ENCODE measurements around the gene ADIG.

Gene ADIG

GRCh38 chr20:38601216-38602184 lies 20.5 kb downstream of the ADIG start, which contains the start of gene ARHGAP40:
Gene ARHGAP40 (plus strand): TSS chr20:38601809.
- peak in 2 of 3 experiments; percentile 9 to 11 for DNase-seq (ENCODE audit: low read depth in 2 of 3, low spot score in 2 of 3)

- DNase-seq (ENCODE audit: low read depth in 2 of 3, low spot score in 2 of 3), result no peak
These were observed 21.2 kb downstream of the ADIG start for GRCh38 chr20:38602185-38602581.

- DNase-seq (ENCODE audit: low read depth in 2 of 3, low spot score in 2 of 3), result no peak
These were observed 22.3 kb downstream of the ADIG start for GRCh38 chr20:38603286-38603685.

- DNase-seq (ENCODE audit: low read depth in 2 of 3, low spot score in 2 of 3), result no peak
These were observed 23.9 kb downstream of the ADIG start for GRCh38 chr20:38604873-38605303.

GRCh38 chr20:38607351-38607750 lies 26.4 kb downstream of the ADIG start:
- no peak for DNase-seq (ENCODE audit: low read depth in 2 of 3, low spot score in 2 of 3)

GRCh38 chr20:38608188-38608587 lies 27.2 kb downstream of the ADIG start:
- no peak for DNase-seq (ENCODE audit: low read depth in 2 of 3, low spot score in 2 of 3)

- DNase-seq (ENCODE audit: low read depth in 2 of 3, low spot score in 2 of 3), result no peak
These were observed 28.8 kb downstream of the ADIG start for GRCh38 chr20:38609815-38610214.

GRCh38 chr20:38610521-38610920 lies 29.5 kb downstream of the ADIG start:
- DNase-seq (ENCODE audit: low read depth in 2 of 3, low spot score in 2 of 3), result no peak

- DNase-seq (ENCODE audit: low read depth in 2 of 3, low spot score in 2 of 3), result no peak
These were observed 31.9 kb downstream of the ADIG start for GRCh38 chr20:38612751-38613515.

GRCh38 chr20:38615283-38615682 lies 34.3 kb downstream of the ADIG start:
- DNase-seq (ENCODE audit: low read depth in 2 of 3, low spot score in 2 of 3), result no peak

- DNase-seq (ENCODE audit: low read depth in 2 of 3, low spot score in 2 of 3), result no peak
These were observed 35.5 kb downstream of the ADIG start for GRCh38 chr20:38616457-38616856.

GRCh38 chr20:38617011-38617829 lies 36.2 kb downstream of the ADIG start:
- no peak for DNase-seq (ENCODE audit: low read depth in 2 of 3, low spot score in 2 of 3)

GRCh38 chr20:38617830-38618196 lies 36.8 kb downstream of the ADIG start:
- DNase-seq (ENCODE audit: low read depth in 2 of 3, low spot score in 2 of 3), result no peak

- no peak for DNase-seq (ENCODE audit: low read depth in 2 of 3, low spot score in 2 of 3)
These were observed 39.4 kb downstream of the ADIG start for GRCh38 chr20:38620441-38620840.

GRCh38 chr20:38623061-38623460 lies 42.1 kb downstream of the ADIG start:
- DNase-seq (ENCODE audit: low read depth in 2 of 3, low spot score in 2 of 3), result no peak

GRCh38 chr20:38624084-38624483 lies 43.1 kb downstream of the ADIG start:
- DNase-seq (ENCODE audit: low read depth in 2 of 3, low spot score in 2 of 3), result no peak

GRCh38 chr20:38625896-38626295 lies 44.9 kb downstream of the ADIG start:
- no peak for DNase-seq (ENCODE audit: low read depth in 2 of 3, low spot score in 2 of 3)

GRCh38 chr20:38626921-38627659 lies 46.1 kb downstream of the ADIG start:
- no peak for DNase-seq (ENCODE audit: low read depth in 2 of 3, low spot score in 2 of 3)

- no peak for DNase-seq (ENCODE audit: low read depth in 2 of 3, low spot score in 2 of 3)
These were observed 47.8 kb downstream of the ADIG start for GRCh38 chr20:38628580-38629470.

Measured in activated CD8-positive, alpha-beta memory T cell treated with anti-CD3 and anti-CD28 coated beads for 48 hours (primary cell).